HG03521 (cell line): ENCODE results near the gene CCDC148.
"Not testable (repeated sequence)": the region's sequence is repeated elsewhere in the genome, so short reads cannot be mapped to it uniquely, and the experiment has no call there.

ENCODE experiments used
- ATAC-seq: cut with Tn5 transposase; IDR thresholded peaks from one replicate; pipeline ENCODE4 v1.9.1; 2021; ENCODE audit warnings: mild to moderate bottlenecking, moderate library complexity; ENCODE audit not compliant: unreplicated experiment

CCDC148 gene

GRCh38 chr2:158223066-158223465 lies 233.5 kb downstream of the CCDC148 start:
- not testable (repeated sequence) for ATAC-seq

DNA sequence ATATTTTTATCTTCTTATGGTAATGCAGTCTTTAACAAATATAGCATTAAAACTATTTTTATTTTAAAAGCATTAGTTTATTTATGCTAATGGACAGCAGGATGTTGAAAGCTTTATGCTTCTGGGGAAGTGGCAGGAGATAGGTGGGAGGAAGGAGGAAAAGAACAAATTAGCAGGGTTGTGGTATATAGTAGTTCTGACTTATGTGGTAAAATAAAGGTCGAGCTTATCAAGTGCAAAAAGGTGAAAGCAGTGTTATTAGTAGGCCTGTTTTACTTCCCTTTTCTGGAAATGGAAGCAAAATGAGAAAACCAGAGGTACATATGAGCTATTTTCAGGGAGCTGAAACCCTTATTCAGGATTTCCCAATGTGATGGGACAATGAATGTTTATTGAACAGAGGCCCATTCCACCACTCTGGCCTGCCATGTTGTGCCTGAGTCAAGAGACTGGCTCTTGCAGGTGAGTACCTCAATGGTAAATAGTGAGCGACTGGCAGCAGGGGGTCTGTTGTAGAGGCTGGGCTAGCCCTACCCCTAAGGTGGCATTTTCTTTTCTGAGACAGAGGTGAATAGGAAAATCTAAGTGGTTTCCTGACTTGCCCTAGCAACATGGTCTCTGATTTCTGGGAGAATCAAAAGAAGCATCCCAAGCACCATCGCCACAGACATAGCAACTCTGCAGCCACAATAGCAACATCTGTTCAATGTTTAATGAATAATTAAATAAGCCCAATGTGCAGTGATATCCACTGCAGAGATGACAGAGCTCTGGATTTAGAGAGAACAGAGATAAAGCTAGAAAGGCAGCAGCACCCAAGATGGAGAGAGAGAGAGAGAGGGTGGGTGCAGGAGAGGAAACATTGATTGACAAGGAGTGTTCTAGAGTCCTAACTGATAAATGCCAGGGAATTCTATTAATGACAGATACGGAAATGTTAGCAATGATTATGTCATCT lies 235.2 kb downstream of the CCDC148 start:
- ATAC-seq: no peak

- ATAC-seq: no peak
These were observed 239.0 kb downstream of the CCDC148 start for GRCh38 chr2:158217593-158217992.

DNA sequence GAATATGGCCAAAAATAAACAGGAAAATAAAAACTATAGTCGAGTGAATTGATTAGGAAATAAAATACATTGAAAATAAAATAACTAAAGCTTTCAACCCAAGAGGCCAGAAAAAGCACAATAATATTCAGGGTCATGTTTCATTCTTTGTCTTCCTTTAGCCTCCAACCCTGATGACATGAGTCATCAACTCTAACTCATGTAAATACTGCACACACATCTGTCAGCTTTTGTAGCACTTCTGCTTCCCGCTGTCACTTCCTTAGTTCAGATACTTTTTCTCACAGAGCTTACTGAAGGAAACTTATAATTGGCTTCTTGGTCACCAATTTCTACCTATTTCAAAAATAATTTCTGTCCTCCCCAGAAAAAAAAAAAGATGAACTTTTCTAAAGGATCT lies 242.1 kb downstream of the CCDC148 start:
- peak; percentile 81 for ATAC-seq

GRCh38 chr2:158213773-158214172 lies 242.8 kb downstream of the CCDC148 start:
- no peak for ATAC-seq

DNA sequence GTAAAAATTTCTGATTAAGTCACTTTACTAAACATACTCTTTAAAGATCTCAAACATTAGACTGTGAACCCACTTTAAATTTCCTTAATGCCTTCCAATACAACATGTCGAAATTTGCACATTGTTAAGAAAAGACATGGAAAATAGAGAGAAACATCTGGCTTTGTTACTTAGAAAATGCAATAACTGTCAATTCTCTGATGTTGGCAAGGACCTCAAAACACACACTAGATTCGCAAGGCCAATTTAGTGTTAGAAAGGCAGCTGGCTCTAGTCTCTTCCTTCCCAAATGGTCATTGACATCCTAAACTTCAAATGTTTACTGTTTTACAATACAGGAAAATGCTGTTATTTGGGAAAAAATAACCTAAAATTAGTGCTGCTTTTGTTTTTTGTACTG lies 244.3 kb downstream of the CCDC148 start:
- ATAC-seq: no peak

DNA sequence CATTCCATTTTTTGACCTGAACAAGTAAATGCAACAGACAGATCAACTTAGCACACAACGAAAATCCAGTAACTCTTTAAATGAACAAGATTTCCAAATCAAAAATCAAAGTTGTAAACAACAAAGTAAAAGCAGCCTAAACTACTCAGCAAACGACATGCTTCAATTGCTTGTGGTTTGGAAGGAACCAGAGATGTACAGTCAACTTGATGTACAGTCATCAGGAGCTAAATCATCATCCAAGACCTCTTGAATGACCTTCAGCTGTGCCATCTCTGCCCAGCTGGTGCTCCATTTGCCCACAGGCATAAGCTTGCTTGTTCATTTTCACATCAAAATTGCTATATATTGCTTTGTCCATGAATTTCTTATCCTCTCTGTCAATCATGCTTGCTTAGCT lies 245.1 kb downstream of the CCDC148 start:
- no peak for ATAC-seq

GRCh38 chr2:158207354-158207753 lies 249.2 kb downstream of the CCDC148 start:
- no peak for ATAC-seq

- ATAC-seq: no peak
These were observed 251.3 kb downstream of the CCDC148 start for GRCh38 chr2:158205215-158205614.

- no peak for ATAC-seq
These were observed 251.8 kb downstream of the CCDC148 start for GRCh38 chr2:158204741-158205165.

GRCh38 chr2:158202161-158202815 lies 254.3 kb downstream of the CCDC148 start:
- no peak for ATAC-seq

- ATAC-seq: no peak
These were observed 256.5 kb downstream of the CCDC148 start for GRCh38 chr2:158199928-158200650.

- ATAC-seq: no peak
These were observed 258.6 kb downstream of the CCDC148 start for GRCh38 chr2:158197940-158198339.

DNA sequence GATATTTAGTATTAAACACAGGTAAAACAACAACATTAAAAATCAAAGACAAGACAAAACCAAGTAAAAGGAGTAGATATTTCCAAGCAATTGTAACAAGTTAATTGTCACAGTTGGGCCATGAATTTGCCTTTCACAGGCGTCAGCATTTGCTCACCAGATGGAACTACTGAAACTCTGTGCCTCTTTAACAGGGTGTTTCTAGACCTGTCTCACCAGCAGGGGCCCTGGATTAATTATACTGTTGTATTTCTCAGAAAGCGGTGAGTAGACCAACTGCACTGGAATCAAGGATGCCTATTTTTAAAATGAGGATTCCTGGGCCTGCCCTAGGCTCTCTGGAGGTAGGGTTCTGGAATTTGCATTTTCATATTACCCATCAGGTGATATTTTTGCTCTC lies 262.3 kb downstream of the CCDC148 start:
- no peak for ATAC-seq

DNA sequence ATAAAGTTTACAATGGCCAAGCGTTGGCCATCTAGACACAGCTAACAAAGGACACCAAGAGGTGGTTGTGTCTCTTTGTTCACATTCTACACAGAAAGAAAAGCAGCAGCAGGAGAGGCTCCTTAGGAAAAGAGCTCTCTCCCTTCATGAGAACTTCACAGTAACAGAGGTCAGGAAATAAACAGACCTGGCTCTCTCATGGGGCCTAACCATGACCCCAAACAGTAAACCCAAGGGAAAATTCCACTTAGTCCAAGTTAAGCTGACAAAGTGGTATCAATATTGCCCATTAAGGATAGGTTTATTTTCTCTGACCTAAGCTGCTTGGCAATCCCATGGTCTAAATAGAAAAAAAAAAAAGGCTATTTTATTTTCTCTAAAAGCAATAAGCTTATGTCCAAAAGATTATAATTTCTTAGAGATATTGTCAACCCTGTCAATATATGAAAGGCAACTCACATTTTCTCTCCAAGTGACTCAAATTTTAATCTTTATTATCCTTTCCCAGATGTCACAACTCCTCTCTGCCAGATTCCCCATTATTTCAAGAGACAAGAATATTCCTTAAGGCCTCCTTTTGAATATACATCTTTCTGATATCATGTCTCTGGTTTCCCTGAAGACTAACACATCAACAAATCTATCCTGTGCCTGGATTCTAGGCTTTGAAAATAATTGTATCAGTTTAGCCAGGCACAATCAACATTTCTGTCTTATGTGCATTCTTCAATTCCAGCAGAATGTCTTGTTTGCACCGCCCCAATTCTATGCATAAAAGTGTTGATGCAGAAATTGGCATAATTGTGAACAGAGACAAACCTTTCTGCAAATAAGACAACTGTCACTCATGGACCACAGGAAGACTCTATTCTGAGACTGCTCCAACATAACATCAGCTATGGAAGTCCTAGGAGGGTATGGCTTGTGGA lies 263.8 kb downstream of the CCDC148 start:
- ATAC-seq: no peak

DNA sequence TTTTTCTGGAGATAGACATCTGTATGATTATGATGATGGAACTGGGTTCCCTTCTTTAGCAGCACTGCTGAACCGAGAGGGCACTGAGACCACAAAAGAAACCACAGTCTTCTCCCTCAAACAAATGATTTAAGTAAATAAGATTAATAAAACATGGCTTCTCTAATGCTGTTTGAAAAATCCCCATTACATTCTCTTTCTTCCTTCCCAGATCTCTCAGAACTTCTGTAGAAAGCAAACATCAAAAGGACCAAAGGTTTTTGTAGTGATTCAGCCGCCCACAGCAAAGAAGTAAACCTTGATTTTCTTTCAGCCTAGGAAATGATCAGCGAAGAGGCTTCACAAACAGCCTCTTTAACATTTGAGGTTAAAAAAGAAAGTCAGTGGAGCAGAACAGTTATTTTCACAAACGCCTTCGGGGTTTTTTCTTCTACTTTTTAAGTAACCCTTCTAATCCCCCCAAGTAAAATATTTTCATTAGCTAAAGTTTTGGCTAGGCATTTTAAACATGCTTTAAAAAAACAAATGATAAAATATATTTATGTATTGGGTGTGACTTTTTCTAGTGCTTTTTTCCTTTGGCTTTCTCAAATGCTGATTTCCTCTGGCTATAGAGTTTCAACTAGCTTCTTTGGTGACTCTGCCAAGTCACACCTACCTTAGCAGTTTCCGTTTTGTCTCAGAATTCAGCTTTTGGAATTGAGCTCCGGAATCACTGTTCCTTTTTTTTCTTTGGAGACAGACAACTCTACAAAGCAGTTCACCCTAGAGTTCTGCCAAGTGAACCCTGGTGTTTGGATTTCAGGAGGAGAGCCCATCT lies 265.3 kb downstream of the CCDC148 start:
- ATAC-seq: peak; percentile 68

- no peak for ATAC-seq
These were observed 267.0 kb downstream of the CCDC148 start for GRCh38 chr2:158189526-158189925.

- no peak for ATAC-seq
These were observed 268.6 kb downstream of the CCDC148 start for GRCh38 chr2:158187908-158188307.

DNA sequence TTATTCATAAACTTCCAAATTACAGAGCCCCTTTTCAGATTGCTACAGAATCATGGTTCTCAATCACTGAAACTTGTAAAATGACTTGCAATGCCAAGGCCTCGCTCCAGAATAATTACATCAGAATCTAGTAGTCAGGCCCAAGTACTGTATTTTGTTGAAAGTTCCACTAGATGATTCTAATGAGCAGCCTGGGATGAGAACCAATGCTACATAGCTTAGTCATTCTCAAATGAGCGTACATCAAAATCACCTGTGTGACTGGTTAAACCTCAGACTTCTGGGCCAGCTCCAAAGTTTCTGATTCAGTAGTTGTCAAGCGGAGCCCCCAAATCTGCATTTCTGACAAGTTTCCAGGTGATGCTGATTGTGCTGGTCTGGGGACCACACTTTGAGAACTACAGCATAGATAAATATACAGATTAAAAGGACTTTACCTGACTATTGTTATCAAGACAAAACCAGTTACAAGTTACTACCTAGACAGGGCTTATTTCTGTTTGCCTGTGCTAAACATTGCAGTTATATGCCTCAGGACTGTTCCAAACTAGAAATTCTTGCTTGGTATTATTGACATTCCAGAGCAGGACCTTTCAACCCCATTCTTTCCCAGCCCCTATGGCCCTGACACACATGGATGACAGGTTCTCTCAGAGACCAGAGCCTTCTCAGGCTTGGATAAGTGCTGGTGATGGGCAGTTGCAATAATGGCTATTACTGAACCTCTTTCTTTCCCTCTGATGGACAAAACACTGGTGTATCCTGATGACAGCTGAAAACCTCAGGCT lies 271.8 kb downstream of the CCDC148 start:
- ATAC-seq: no peak
